Panc1 (cell line): ENCODE results near the gene CADM1.

Experiments used
- TCF7L2 ChIP-seq: IDR thresholded peaks from 2 replicates; pipeline ENCODE4 v1.6.1; 2011; ENCODE audit warnings: mild to moderate bottlenecking, low read depth, low read length, inconsistent platforms
- TF ChIP-seq, protein P1 (sequence below): fragments of 450-650 bp; IDR thresholded peaks from 2 replicates; pipeline ENCODE4 v1.5.1; 2017; ENCODE audit warnings: mild to moderate bottlenecking

DNA sequence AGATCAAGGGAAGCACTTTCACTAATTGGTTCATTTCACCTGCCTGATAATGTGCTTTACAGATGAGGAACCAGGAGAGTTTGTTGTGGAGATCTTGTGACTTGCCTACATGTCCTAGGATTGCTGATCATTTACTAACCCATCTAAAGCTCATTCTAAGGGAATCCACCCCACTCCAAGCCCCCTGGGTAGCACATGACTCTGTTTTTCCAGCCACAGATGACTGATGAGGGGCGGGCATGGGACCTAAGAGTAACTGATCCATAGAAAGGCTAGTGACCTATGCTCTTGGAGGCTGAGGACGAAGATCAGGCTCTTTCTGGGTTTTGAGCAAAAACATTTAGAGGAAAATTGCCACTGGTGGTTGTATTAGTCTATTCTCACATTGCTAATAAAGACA, 378.1 kb downstream of the CADM1 start:
- TF ChIP-seq, protein P1, sequence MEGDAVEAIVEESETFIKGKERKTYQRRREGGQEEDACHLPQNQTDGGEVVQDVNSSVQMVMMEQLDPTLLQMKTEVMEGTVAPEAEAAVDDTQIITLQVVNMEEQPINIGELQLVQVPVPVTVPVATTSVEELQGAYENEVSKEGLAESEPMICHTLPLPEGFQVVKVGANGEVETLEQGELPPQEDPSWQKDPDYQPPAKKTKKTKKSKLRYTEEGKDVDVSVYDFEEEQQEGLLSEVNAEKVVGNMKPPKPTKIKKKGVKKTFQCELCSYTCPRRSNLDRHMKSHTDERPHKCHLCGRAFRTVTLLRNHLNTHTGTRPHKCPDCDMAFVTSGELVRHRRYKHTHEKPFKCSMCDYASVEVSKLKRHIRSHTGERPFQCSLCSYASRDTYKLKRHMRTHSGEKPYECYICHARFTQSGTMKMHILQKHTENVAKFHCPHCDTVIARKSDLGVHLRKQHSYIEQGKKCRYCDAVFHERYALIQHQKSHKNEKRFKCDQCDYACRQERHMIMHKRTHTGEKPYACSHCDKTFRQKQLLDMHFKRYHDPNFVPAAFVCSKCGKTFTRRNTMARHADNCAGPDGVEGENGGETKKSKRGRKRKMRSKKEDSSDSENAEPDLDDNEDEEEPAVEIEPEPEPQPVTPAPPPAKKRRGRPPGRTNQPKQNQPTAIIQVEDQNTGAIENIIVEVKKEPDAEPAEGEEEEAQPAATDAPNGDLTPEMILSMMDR, result no peak
- TF ChIP-seq TCF7L2, result no peak
